Astrocyte (in vitro differentiated cells and primary cell): ENCODE results near the gene UMOD.

Experiments used
- CTCF ChIP-seq: IDR thresholded peaks from 2 replicates; pipeline ENCODE4 v1.5.1; 2011; ENCODE audit warnings: low read depth, mild to moderate bottlenecking, inconsistent platforms, low read length, moderate library complexity; ENCODE audit not compliant: insufficient read depth
- EZH2 ChIP-seq: IDR thresholded peaks from 2 replicates; pipeline ENCODE4 v1.6.1; 2012; ENCODE audit warnings: mild to moderate bottlenecking, low read length, inconsistent platforms; ENCODE audit not compliant: insufficient read depth

DNA sequence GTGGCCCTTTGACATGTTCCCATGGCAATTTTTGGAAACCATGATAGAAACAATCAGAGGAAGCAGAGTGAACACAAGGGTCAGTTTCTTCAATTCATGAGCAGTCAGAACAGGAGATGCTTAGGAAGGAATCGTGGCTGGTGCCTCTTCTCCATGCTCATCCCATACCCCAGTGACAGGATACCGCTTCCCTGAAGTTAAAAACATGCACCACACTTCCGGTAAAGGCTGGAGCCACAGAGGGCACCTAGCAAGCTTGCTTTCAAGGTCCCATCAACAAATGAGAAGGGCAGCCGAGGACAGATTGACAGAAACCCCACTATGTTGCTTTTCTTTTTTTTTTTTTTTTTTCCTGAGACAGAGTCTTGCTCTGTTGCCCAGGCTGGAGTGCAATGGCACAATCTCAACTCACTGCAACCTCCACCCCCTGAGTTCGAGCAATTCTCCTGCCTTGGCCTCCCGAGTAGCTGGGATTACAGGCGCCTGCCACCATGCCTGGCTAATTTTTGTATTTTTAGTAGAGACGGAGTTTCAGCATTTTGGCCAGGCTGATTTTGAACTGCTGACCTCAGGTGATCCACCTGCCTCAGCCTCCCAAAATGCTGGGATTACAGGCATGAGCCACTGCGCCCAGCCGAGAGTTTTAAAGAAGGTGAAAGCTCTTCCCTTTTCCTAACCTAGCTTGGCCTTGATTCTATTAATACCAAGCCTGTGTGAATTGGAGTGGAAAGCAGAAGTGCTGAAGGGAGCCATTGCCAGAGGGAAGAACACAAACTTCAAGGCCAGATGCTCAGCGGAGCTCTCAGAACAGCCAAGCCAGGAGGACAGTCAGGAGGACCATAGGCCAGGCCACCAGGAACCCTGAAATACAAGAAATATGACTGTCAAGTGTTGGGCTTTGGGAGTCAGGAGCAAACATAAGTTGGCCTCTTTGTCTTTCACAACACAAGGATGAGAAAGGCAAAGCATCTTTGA is 41.8 kb downstream of the UMOD start:
- TF ChIP-seq CTCF (no peak), EZH2 (no peak)
